SU-DHL-6 (cell line): ENCODE data around the gene CDH16.

Experiments used
- H2AFZ ChIP-seq: fragments of 200-600 bp; sonication (generic); 2 replicates; pipeline ENCODE4 v1.6.1; 2014; ENCODE audit warnings: low read depth, mild to moderate bottlenecking, moderate library complexity, mixed read lengths, antibody characterized with exemption, low read length; ENCODE audit not compliant: severe bottlenecking
- H3F3A ChIP-seq: fragments of 200-600 bp; shearing (Covaris generic); 2 replicates; pipeline ENCODE4 v1.6.0; 2016; ENCODE audit warnings: antibody characterized with exemption, mild to moderate bottlenecking; ENCODE audit not compliant: insufficient read depth
- H3K27ac ChIP-seq: fragments of 200-600 bp; sonication (generic); 2 replicates; pipeline ENCODE4 v1.5.1; 2016; ENCODE audit warnings: low read depth, mild to moderate bottlenecking, low read length, moderate library complexity, mixed read lengths
- H3K27me3 ChIP-seq: fragments of 200-600 bp; sonication (generic), shearing (Covaris generic); 2 replicates; pipeline ENCODE4 v1.6.0; 2014; ENCODE audit warnings: mild to moderate bottlenecking, low read length
- H3K36me3 ChIP-seq: fragments of 200-600 bp; sonication (generic); 2 replicates; pipeline ENCODE4 v1.6.1; 2014; ENCODE audit warnings: mild to moderate bottlenecking, low read length, mixed read lengths
- H3K4me2 ChIP-seq: fragments of 300-600, 200-600 bp; shearing (Covaris generic), sonication (generic); 2 replicates; pipeline ENCODE4 v1.6.0; 2014; ENCODE audit warnings: low read length, low read depth, mild to moderate bottlenecking; ENCODE audit not compliant: poor library complexity, severe bottlenecking
- H3K4me3 ChIP-seq: fragments of 200-600 bp; sonication (generic); 2 replicates; pipeline ENCODE4 v1.5.1; 2014; ENCODE audit warnings: antibody characterized with exemption, low read length, mild to moderate bottlenecking, mixed read lengths; ENCODE audit not compliant: insufficient read depth, poor library complexity, severe bottlenecking
- H3K79me2 ChIP-seq: fragments of 200-600 bp; sonication (generic); 2 replicates; pipeline ENCODE4 v1.6.1; 2014; ENCODE audit warnings: mild to moderate bottlenecking, low read length, moderate library complexity; ENCODE audit not compliant: insufficient read depth
- H3K9ac ChIP-seq: fragments of 200-600 bp; sonication (generic); 2 replicates; pipeline ENCODE4 v1.7.0; 2014; ENCODE audit warnings: mild to moderate bottlenecking, low read length
- H3K9me2 ChIP-seq: fragments of 200-600 bp; sonication (generic); replicated peaks from 2 replicates; pipeline ENCODE4 v1.6.1; 2014; ENCODE audit warnings: low read length; ENCODE audit not compliant: insufficient read depth
- H3K9me3 ChIP-seq: fragments of 200-600 bp; sonication (generic); 2 replicates; pipeline ENCODE4 v1.6.1; 2014; ENCODE audit warnings: low read length, mixed read lengths; ENCODE audit not compliant: insufficient read depth
- H4K20me1 ChIP-seq: fragments of 200-600 bp; sonication (generic); 2 replicates; pipeline ENCODE4 v1.6.1; 2014; ENCODE audit warnings: low read depth, mild to moderate bottlenecking, antibody characterized with exemption, low read length, moderate library complexity, mixed read lengths
- CTCF ChIP-seq: fragments of 200-600 bp; sonication (generic); IDR thresholded peaks from one replicate; pipeline ENCODE4 v1.5.1; 2017; ENCODE audit warnings: antibody characterized with exemption, mild to moderate bottlenecking, low read length, moderate library complexity; ENCODE audit not compliant: insufficient read depth, poor library complexity, severe bottlenecking
- EZH2phosphoT487 ChIP-seq: fragments of 200-600 bp; sonication (generic), shearing (Covaris generic); conservative IDR thresholded peaks from 2 replicates; pipeline ENCODE4 v1.6.1; 2018; ENCODE audit warnings: mild to moderate bottlenecking, antibody characterized with exemption, low read length, moderate library complexity, mixed read lengths

The CDH16 gene

GRCh38 chr16:66920299-66920590, 1.6 kb upstream of the CDH16 start:
- H3K9me2 ChIP-seq, result no peaks in the 10 kb centered on the region
- H4K20me1 ChIP-seq, result no peaks in the 10 kb centered on the region
- TF ChIP-seq CTCF, result no peak
- TF ChIP-seq EZH2phosphoT487, result no peak
- no peak overlapping the region for H3K4me2 ChIP-seq
- no peak overlapping the region for H3K27ac ChIP-seq
- no peak overlapping the region for H3K9ac ChIP-seq
- H3K9me3 ChIP-seq, result no peaks in the 10 kb centered on the region
- no peaks in the 10 kb centered on the region for H3K36me3 ChIP-seq
- H3F3A ChIP-seq, result no peaks in the 10 kb centered on the region
- no peak overlapping the region for H3K4me3 ChIP-seq
- no peak overlapping the region for H2AFZ ChIP-seq
- H3K27me3 ChIP-seq, result no peaks in the 10 kb centered on the region
- no peaks in the 10 kb centered on the region for H3K79me2 ChIP-seq

GRCh38 chr16:66919569-66920298, 1.0 kb upstream of the CDH16 start:
- H3K9me3 ChIP-seq, result no peaks in the 10 kb centered on the region
- no peaks in the 10 kb centered on the region for H4K20me1 ChIP-seq
- no peaks in the 10 kb centered on the region for H3K79me2 ChIP-seq
- no peaks in the 10 kb centered on the region for H3F3A ChIP-seq
- no peaks in the 10 kb centered on the region for H3K27me3 ChIP-seq
- H3K4me2 ChIP-seq, result no peak overlapping the region
- no peak overlapping the region for H3K4me3 ChIP-seq
- TF ChIP-seq CTCF (no peak), EZH2phosphoT487 (no peak)
- no peaks in the 10 kb centered on the region for H3K9me2 ChIP-seq
- no peak overlapping the region for H2AFZ ChIP-seq
- H3K36me3 ChIP-seq, result no peaks in the 10 kb centered on the region
- no peak overlapping the region for H3K9ac ChIP-seq
- H3K27ac ChIP-seq, result no peak overlapping the region

GRCh38 chr16:66918355-66918754, 330 bp downstream of the CDH16 start:
- H3K27ac ChIP-seq, result no peak overlapping the region
- H3F3A ChIP-seq, result no peaks in the 10 kb centered on the region
- H3K36me3 ChIP-seq, result no peaks in the 10 kb centered on the region
- no peak for TF ChIP-seq EZH2phosphoT487
- TF ChIP-seq CTCF, result no peak
- H3K9ac ChIP-seq, result no peak overlapping the region
- H3K4me3 ChIP-seq, result no peak overlapping the region
- no peaks in the 10 kb centered on the region for H3K9me3 ChIP-seq
- no peaks in the 10 kb centered on the region for H3K79me2 ChIP-seq
- H3K4me2 ChIP-seq, result no peak overlapping the region
- H3K27me3 ChIP-seq, result 0 out of 2 replicates have a peak, but pooled peaks cover 2% of the 10 kb centered on the region
- H3K9me2 ChIP-seq, result no peaks in the 10 kb centered on the region
- H2AFZ ChIP-seq, result no peak overlapping the region
- H4K20me1 ChIP-seq, result no peaks in the 10 kb centered on the region
